Measurements from ENCODE around the gene ELMO1. TPM values are rescaled to one million over a fixed set of nuclear protein-coding genes. Genes with fewer than 3 reads are reported as not detected.

Gene ELMO1
- total and polyA plus RNA-seq, 9 donors, result 8.9 to 48.9 (median 28.0) TPM

DNA sequence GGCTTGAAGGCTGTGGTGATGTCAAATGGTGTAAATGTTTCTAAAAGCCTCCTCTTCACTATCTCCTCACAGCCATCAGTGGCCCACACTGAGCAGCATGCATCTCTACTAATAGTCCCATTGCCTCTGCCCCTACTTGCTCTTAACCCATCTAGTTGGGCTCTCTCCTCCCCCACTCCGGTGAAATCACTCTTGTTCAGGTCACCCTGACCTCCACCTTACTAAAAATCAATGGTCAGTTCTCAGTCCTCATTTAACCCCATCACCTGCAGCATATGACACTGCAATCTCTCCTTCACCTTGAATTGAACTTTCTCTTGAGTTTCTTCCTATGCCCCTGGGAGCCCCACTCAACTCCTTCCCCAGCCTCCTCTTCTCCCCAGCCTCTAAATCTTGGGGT is 369.2 kb downstream of the ELMO1 start:
- 47 to 62% (median 50%) methylated on average over 1 of the region's 1 CpG for WGBS, 3 donors
- H3K36me3 ChIP-seq, result no peaks in the 10 kb centered on the region
- intact Hi-C loops (cut with DNase I), result no loop called here

DNA sequence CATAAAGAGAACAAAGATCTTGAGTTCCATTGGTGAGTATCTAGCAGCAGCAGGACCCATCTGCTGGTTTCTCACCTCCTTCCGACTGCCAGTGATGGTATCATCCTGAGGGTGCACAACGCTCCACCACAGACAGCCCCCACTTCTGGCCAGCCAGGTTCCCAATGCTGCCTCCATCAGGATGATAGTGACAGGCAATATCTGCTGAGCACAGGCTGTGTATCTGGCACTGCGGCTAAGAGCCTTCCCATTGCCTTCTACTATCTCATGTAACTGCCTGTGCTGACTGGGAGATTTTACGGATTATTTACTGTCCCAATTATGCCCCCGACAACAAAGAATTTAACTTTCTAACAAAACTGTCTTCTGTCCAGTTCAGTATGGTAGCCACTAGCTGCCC is 372.0 kb downstream of the ELMO1 start:
- Histone ChIP-seq H3K4me1 (ENCODE audit: insufficient read depth) (no peaks in the 10 kb centered on the region), H3K27ac (no peak overlapping the region), H3K4me3 (no peak overlapping the region), H3K36me3 (no peaks in the 10 kb centered on the region), H3K27me3 (no peaks in the 10 kb centered on the region), H3K9me3 (no peaks in the 10 kb centered on the region)
- WGBS, 3 donors, result 57 to 85% (median 62%) methylated on average over 5 of the region's 5 CpGs
- TF ChIP-seq POLR2A (IDR thresholded peaks at IDR 0.05) (no peak), EP300 (IDR thresholded peaks at IDR 0.05) (no peak)
- TF ChIP-seq, protein P1, sequence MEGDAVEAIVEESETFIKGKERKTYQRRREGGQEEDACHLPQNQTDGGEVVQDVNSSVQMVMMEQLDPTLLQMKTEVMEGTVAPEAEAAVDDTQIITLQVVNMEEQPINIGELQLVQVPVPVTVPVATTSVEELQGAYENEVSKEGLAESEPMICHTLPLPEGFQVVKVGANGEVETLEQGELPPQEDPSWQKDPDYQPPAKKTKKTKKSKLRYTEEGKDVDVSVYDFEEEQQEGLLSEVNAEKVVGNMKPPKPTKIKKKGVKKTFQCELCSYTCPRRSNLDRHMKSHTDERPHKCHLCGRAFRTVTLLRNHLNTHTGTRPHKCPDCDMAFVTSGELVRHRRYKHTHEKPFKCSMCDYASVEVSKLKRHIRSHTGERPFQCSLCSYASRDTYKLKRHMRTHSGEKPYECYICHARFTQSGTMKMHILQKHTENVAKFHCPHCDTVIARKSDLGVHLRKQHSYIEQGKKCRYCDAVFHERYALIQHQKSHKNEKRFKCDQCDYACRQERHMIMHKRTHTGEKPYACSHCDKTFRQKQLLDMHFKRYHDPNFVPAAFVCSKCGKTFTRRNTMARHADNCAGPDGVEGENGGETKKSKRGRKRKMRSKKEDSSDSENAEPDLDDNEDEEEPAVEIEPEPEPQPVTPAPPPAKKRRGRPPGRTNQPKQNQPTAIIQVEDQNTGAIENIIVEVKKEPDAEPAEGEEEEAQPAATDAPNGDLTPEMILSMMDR (IDR thresholded peaks at IDR 0.05), result no peak
- intact Hi-C loops (cut with DNase I), result no loop called here
- DNase-seq, result no peak

More for the DNA sequence above, 369.2 kb downstream of the ELMO1 start:
- no peak overlapping the region for H3K27ac ChIP-seq
- H3K4me3 ChIP-seq, result no peak overlapping the region
- peaks cover 7% of the 10 kb centered on the region for H3K4me1 ChIP-seq (ENCODE audit: insufficient read depth)
- TF ChIP-seq EP300 (IDR thresholded peaks at IDR 0.05), result no peak
- no peak for TF ChIP-seq POLR2A (IDR thresholded peaks at IDR 0.05)
- TF ChIP-seq, protein P1 (IDR thresholded peaks at IDR 0.05), result no peak
- DNase-seq, result no peak
- no peaks in the 10 kb centered on the region for H3K9me3 ChIP-seq
- no peaks in the 10 kb centered on the region for H3K27me3 ChIP-seq

DNA sequence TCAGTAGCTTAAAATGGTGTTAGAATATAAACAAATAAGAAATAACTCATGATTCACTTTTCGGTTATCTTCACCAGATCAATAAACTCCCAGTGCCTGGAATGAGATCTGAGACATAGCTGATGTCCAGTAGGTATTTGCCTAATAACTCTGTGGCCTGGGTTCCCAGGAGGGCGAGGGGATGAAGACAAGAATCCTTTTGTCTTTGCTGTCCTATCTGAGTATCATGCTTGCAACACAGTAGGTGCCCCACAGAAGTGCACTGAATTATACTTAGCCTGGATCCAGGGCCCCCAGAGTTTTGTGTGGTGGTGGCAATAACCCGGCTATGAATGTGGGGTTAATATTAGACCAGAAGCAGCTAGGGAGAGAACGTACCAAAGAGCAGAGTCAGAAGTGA is 374.3 kb downstream of the ELMO1 start:
- no peaks in the 10 kb centered on the region for H3K36me3 ChIP-seq
- WGBS, 3 donors, result 91 to 93% (median 91%) methylated on average over 4 of the region's 4 CpGs
- DNase-seq, result no peak
- intact Hi-C loops (cut with DNase I), result no loop called here
- no peak overlapping the region for H3K4me3 ChIP-seq
- H3K27me3 ChIP-seq, result no peaks in the 10 kb centered on the region
- no peaks in the 10 kb centered on the region for H3K9me3 ChIP-seq
- no peak overlapping the region for H3K27ac ChIP-seq
- TF ChIP-seq, protein P1 (IDR thresholded peaks at IDR 0.05), result no peak
- TF ChIP-seq EP300 (IDR thresholded peaks at IDR 0.05), result no peak
- no peak for TF ChIP-seq POLR2A (IDR thresholded peaks at IDR 0.05)
- no peaks in the 10 kb centered on the region for H3K4me1 ChIP-seq (ENCODE audit: insufficient read depth)

DNA sequence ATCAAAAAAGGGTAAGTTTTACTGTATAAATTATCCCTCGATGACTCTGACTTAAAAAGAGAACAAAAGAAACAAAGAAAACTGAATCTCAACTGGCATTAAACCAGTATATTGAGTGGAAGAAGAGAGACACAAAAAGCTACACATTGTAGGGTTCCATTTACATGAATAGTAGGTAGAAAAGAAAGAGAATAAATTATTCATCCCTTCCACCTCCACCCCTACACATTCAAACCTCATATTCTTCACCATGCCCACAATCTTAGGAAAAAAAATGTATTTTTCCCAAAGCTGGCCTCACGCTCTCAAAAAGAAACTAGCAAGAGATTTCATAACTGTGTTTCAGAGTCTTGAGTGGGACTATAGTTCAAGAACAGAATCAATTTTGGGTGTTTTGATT is 377.5 kb downstream of the ELMO1 start:
- no peak for DNase-seq
- intact Hi-C loops (cut with DNase I), result no loop called here
- Histone ChIP-seq H3K4me1 (ENCODE audit: insufficient read depth) (no peaks in the 10 kb centered on the region), H3K4me3 (no peak overlapping the region), H3K27ac (no peak overlapping the region), H3K36me3 (no peaks in the 10 kb centered on the region), H3K9me3 (no peaks in the 10 kb centered on the region), H3K27me3 (no peaks in the 10 kb centered on the region)
- WGBS, 3 donors, result 90 to 93% (median 93%) methylated on average over 2 of the region's 2 CpGs
- no peak for TF ChIP-seq POLR2A (IDR thresholded peaks at IDR 0.05)
- TF ChIP-seq, protein P1 (IDR thresholded peaks at IDR 0.05), result no peak
- no peak for TF ChIP-seq EP300 (IDR thresholded peaks at IDR 0.05)

All from ovary (tissue), 9 donors.